Activated gamma-delta T cell treated with anti-CD3 and anti-CD28 coated beads, Interleukin-2, amount 50 U/mL, for 16 hours (primary cell): ENCODE data around the gene DGKI.

Experiments used
- DNase-seq: peaks from one replicate; pipeline ENCODE4 v3.0.0-alpha.2; 2020; ENCODE audit warnings: low read depth

DGKI gene

DNA sequence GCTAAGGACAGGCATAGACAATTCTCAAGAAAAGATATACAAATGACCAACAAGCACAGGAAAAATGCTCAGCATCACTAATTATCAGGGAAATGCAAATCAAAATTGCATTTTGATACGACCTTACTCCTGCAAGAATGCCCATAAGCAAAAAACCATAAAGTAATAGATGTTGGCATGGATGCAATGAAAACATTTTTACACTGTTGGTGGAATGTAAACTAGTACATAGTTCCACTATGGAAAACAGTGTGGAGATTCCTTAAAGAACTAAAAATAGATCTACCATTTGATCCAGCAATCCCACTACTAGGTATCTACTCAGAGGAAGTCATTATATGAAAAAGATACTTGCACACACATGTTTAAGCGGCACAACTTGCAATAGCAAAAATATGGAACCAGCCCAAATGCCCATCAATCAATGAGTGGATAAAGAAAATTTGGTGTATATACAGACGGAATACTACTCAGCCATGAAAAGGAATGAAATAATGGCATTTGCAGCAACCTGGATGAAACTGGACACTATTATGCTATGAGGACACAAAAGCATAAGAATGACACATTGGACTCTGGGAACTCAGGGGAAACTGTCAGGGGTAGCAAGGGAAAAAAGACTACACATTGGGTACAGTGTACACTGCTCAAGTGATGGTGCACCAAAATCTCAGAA is 59.3 kb downstream of the DGKI start:
- no peak for DNase-seq

GRCh38 chr7:137778511-137778910 is 68.3 kb downstream of the DGKI start:
- DNase-seq, result no peak

DNA sequence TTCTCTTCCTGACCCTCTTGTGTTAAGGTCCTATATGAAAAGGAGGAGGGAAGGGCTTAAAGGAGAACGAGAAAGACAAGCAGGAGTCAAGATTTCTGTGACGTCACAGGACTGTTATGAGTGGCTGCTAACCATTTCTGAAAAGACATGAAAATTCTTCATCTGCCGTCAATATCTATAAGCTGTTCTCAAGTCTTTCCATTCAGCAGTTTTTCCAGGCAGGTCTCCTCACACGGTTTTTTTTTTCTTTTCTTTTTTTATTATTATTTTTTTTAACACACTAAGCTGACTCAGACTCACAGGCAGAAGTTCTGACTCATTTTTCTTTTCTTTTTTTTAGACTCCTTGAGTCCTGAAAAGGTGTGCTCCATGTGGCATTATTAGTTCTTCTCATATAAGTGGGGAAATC is 72.0 kb downstream of the DGKI start:
- no peak for DNase-seq

DNA sequence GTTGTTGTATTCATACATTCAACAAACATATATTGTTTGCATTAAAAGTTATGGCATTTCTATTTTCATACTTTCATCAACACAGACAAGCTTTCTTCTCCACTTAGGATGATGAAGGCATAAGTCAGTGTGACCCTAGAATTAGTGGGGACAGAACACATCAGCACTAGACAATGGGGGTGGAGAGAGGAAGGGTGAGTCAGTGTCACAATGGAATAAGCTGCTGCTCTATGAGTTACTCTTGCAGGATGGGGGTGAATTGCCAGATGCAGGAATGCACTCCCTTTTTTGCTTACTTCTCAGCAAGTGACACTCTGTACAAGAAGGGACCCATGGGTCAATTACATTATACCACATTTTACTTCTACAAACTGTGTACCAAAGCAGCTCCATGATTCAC is 74.0 kb downstream of the DGKI start:
- no peak for DNase-seq

DNA sequence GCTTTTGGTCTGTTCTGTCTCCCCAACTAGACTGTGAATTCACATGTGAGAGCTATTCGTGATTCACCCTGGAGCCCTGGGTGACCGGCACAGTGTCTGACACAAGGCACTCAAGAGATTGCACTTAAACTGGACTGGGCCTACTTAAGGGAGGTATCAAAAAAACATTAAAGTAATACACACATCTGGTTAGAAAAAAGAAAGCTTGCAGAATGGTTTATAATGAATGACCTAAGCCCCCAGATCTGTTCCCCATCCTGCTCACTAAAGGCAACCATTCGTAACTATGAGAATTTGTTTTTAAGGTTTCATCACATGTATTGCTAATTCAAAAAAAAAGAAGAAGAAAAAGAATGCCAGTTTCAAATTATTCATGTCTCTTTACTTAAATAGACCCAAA is 74.5 kb downstream of the DGKI start:
- DNase-seq, result no peak

- no peak for DNase-seq
Observed at GRCh38 chr7:137771679-137772078, 75.1 kb downstream of the DGKI start.

DNA sequence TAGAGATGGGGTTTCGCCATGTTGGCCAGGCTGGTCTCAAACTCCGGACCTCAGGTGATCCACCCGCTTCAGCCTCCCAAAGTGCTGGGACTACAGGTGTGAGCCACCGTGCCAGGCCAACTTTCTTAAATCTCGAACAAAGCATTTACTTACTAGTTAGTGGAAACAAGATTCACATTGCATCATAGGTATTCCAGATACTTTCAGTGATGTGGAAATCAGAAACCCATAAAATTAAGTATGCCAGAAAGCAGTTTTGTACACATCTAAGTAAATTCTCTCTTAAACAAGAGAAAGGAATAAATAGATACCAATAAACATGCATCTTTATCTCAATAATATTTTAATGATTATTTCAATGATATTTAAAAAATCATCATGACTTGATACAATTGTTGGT is 75.5 kb downstream of the DGKI start:
- no peak for DNase-seq

- no peak for DNase-seq
Observed at GRCh38 chr7:137768366-137768765, 78.4 kb downstream of the DGKI start.

GRCh38 chr7:137762334-137762733 is 84.4 kb downstream of the DGKI start:
- DNase-seq, result no peak

DNA sequence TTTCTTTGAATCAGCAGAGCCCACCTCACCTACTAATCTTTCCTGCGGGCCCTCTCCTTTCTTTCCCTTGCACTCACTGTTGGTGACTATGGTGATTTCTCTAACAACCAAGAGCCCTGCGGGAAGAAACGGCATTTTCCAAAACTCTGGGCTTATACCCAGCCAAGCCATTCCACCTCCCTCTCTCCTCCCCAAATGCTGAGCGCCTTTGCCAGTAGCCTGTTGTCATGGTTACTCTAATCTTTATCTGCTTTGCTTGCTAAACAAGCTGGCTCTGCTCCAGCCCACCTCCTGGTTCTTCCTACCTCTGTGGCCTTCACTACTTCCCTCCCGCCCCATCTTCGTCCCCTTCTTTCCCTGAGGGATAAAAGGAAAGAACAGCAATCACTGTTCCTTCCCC is 86.7 kb downstream of the DGKI start:
- no peak for DNase-seq

GRCh38 chr7:137757146-137757925 is 89.4 kb downstream of the DGKI start:
- no peak for DNase-seq

DNA sequence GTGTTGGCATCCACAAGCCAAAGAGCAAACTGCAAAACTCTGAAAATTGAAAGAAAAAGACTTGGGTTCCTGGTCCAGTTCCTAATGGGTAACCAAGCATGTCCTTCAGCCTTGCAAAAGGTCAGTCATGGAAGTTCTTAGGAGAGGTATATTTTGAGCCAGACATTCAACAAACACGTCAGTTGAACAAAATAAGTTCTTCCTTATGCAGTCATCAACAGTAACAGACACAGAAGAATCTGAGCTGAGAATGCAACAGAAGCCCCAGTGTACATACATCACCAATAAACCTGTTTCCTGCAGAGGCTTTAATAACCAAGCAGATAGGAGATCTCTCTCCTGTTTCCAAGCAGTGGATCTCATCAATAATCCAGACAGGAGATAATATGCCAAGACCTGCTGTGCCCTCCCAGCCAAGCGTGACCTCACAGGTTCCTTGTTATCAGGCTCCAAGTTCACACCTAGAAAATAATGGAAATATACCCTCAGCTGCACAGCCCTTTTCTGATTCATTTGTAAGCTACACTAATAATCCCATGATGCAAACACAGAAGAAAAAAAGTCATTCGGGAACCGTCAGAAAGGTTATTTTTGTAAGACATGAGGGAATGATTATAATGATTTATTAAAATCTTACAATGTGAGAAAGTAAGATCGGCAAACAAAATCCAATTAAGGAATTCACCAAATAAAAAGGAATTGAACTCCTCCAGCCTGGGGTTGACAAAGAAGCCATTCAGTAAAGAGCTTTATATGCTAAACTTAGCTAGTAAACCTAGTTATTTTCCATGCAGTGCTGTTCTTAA is 90.7 kb downstream of the DGKI start:
- DNase-seq, result no peak

DNA sequence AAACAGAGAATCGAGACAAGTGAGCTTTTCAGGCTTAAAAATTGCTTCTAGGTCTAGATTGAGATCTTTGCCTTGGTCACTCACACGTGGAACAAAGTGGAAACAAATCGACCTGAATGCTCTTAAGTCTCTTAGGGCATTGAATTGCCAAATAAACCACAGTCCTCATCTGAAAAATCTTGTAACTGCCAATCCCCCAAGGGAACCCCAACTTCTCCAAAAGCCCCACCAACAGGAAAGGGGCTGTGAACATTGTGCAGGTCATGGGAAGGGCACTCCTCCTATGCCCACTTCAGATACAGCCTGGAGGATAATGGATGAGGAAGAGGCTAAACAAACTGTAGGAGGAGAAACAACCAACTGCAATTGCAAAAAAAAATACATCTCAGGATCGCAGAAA is 91.3 kb downstream of the DGKI start:
- no peak for DNase-seq

DNA sequence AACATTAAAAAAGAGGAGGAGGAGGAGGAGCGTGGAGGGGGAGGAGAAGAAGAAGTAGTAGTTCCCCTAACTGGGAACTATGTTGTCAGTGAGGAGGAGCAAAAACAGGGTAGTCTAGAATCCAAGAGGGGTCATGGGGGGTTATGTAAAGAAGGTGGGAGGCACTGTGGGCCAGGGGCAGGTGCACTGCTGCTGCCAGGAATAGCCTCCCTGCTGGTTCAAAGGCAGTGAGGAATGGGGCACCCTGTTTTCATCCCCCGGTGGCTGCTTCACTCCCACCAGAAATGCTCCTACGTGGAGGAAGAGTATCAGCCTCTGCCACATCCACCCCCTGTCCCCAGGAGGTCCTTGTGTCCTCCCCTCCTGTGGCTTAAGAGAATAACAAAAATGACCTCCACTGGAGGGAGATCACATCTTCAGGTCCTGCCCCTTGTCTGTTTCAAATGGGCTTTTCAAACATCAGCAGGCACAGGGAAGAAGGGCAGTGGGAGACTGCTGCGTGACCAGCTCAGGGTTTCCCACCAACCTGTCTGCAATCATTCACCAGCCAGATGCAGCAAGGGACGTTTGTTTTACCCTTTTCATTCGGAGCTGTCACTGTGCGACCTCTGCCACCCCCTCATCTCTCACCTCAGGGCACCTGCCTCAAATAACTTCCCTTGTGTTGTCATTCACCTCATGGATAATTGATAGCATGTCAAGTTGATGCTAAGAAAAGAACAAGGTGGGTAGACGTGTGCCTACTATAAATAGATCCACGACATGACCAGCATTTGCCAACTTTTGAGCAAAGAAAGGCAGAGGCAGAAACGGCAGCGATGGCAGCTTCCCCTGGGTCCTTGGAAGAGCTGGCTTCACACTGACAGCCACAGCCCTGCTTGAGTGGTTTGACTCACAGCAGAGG is 92.6 kb downstream of the DGKI start:
- DNase-seq, result no peak

DNA sequence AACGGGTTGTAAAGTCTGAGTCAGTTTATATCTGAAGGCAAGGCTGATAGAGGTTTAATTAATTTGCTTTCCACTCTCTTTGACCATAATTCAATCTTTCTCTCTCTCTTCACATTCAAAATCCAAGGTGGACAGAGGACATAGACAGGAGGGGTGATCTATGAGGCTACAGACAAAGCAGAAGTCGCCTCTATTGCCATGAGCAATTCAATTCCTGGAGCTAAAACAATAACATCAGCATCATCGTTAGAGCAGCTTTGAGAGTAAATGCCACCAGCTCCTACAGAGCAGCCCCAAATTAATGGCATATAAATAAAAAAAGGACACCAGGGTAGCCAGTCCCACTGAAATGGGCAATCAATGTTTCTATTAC is 93.2 kb downstream of the DGKI start:
- no peak for DNase-seq

DNA sequence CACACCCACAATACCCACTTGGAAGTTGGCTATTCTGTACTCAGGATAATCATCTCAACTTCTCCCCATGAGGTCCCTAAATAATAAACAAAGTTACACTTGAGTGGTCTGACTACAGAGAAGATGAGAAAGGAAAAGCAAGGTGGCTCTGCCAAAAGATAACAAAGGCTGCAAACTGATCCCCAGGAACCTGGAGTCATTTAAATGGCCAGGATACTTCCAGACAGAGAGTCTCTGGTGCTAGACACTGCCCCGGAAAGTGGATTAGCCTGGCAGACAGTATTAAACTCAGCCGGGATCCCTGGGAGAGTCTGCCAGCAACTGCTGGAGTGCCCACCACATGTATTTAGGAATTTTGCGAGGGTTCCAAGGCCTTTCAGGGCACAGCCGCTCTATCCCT is 93.7 kb downstream of the DGKI start:
- DNase-seq, result no peak

GRCh38 chr7:137751361-137752009 is 95.3 kb downstream of the DGKI start:
- no peak for DNase-seq

DNA sequence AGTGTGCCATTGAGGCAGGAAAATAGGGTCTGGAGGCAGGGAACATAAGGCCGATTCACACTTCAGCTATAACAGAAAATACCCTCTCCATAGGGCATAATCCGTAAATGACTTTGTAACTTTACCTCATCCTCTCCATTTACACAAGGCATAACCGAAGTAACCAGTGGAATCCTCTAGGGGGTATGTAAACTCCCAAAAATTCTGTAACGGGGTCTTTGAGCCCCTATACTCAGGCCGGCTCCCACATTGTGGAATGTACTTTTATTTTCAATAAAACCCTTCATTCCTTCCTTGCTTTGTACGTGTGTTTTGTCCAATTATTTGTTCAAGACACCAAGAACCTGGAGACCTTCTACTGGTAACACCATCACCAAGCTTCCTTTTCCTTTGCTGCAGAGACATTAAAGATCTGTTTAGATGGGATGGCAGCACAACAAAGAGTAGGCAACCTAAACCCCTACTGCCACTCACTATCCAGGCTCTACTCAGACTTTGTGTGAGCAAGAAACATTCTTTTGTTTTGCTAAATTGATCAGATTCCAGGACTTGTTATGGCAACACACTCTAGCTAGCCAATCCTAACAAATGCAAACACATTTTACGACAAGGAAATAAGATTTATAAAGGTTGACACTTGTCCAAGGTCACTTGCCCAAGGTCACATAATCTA is 99.3 kb downstream of the DGKI start:
- DNase-seq, result no peak

DNA sequence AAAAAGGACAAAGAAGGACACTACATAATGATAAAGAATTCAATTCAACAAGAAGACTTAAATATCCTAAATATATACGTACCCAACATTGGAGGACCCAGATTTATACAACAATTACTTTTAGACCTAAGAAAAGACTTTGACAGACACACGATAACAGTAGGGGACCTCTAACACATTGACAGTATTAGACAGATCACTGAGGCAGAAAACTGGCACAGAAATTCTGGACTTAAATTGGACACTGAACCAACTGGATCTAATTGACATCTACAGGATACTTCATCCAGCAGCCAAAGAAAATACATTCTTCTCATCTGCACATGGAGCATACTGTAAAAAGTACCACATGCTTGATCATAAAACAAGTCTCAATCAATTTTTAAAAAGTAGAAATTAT is 103.8 kb downstream of the DGKI start:
- no peak for DNase-seq

DNA sequence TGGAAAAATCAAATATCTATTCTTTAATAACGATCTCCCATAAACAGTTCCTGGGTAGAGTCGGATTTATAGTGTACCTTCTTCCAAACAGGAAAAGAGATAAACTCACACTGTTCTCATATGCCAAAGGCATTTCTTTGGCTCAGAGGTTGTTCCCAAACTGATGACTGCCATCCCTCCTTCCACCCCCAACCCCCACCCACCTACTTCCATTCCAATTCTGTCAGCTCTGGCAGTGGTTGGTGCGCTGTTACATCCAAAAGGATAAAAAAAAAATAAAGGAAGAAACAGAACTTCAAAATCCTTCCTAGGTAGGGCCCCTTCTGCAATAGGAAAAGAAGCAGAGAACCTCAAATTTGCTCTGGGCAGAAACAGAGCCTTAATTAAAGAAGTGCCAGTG is 104.7 kb downstream of the DGKI start:
- DNase-seq, result no peak

- no peak for DNase-seq
Observed at GRCh38 chr7:137741443-137741842, 105.3 kb downstream of the DGKI start.
